ENCODE measurements around the gene TMEM161A.

The TMEM161A gene

GRCh38 chr19:19170053-19170872 lies 32.0 kb upstream of the TMEM161A start, which contains the start of gene MEF2B:
Gene MEF2B (minus strand): TSS chr19:19170263. CDS start chr19:19150735, 19,528 bp downstream.
- TF ChIP-seq, protein P1, sequence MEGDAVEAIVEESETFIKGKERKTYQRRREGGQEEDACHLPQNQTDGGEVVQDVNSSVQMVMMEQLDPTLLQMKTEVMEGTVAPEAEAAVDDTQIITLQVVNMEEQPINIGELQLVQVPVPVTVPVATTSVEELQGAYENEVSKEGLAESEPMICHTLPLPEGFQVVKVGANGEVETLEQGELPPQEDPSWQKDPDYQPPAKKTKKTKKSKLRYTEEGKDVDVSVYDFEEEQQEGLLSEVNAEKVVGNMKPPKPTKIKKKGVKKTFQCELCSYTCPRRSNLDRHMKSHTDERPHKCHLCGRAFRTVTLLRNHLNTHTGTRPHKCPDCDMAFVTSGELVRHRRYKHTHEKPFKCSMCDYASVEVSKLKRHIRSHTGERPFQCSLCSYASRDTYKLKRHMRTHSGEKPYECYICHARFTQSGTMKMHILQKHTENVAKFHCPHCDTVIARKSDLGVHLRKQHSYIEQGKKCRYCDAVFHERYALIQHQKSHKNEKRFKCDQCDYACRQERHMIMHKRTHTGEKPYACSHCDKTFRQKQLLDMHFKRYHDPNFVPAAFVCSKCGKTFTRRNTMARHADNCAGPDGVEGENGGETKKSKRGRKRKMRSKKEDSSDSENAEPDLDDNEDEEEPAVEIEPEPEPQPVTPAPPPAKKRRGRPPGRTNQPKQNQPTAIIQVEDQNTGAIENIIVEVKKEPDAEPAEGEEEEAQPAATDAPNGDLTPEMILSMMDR (IDR thresholded peaks at IDR 0.05; ENCODE audit: poor library complexity, severe bottlenecking) = no peak
- Histone ChIP-seq H3K9me3 (ENCODE audit: severe bottlenecking) (no peaks in the 10 kb centered on the region), H3K4me3 (ENCODE audit: severe bottlenecking) (no peak within 1 kb of the TSS), H3K27ac (ENCODE audit: poor library complexity, severe bottlenecking) (no peak within 1 kb of the TSS), H3K27me3 (ENCODE audit: insufficient read depth, poor library complexity, severe bottlenecking) (no peaks in the 10 kb centered on the region), H3K4me1 (ENCODE audit: insufficient read depth, poor library complexity, severe bottlenecking) (no peaks in the 10 kb centered on the region), H3K36me3 (ENCODE audit: low read depth) (peaks cover 1% of the 10 kb centered on the region; the same call in 1 of the 2 replicates)
- DNase-seq (ENCODE audit: low spot score) = no peak
- peak; percentile 81 for ATAC-seq (ENCODE audit: low read depth)

DNA sequence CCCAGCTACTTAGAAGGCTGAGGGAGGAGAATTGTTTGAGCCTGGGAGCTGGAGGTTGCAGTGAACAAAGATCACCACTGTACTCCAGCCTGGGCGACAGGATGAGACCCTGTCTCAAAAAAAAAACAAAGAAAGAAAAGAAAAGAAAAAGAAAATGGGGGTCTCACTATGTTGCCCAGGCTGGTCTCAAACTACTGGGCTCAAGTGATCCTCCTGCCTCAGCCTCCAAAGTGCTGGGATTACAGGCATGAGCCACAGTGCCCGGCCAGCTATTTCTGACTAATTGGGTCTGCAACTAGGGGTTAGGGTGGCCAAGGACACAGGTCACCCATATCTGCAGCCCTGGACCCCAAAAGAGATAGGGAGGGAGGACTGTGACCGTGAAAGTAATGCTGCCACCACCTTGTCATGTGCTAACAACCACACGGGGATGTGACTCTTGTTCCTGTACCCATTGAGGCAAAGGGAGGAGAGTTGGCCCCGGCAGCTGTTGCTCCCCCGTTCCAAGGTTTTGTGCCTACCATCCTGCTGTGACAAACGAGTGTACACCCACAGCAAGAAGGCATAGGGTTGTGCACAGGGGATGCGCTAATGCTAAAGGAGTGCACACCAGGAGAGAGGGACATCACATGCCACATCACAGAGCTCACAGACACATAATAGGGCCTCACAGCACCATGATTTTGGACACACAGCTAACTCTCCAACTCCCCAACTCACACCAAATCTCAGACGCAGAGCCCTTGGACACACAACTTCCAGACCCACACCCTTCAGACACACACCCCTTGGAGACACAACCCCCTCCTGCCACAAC lies 31.2 kb upstream of the TMEM161A start:
- Histone ChIP-seq H3K4me1 (ENCODE audit: insufficient read depth, poor library complexity, severe bottlenecking) (no peaks in the 10 kb centered on the region), H3K36me3 (ENCODE audit: low read depth) (no peaks in the 10 kb centered on the region), H3K4me3 (ENCODE audit: severe bottlenecking) (no peak overlapping the region), H3K27me3 (ENCODE audit: insufficient read depth, poor library complexity, severe bottlenecking) (no peaks in the 10 kb centered on the region), H3K9me3 (ENCODE audit: severe bottlenecking) (no peaks in the 10 kb centered on the region), H3K27ac (ENCODE audit: poor library complexity, severe bottlenecking) (no peak overlapping the region)
- DNase-seq (ENCODE audit: low spot score) = no peak
- TF ChIP-seq, protein P1 (IDR thresholded peaks at IDR 0.05; ENCODE audit: poor library complexity, severe bottlenecking) = no peak
- ATAC-seq (ENCODE audit: low read depth) = no peak

DNA sequence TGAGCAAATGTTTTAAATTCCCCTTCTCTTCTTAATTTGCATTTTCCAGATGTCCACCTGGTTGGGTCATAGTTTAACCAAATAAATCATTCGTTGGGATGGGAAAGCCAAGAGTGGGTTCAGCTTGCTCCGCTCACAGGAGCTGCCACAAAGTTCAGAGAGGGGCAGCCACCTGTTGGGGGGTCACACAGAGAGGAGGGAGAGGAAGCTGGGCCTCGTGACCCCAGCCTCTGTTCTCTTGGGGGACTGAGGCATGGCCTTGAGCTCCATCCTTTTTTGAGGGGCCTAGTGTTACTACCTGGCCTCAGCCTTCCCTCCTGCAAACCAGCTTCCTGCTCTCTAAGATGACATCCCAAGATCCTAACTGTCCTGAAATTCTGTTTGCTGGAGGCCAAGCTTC lies 29.3 kb upstream of the TMEM161A start:
- ATAC-seq (ENCODE audit: low read depth) = no peak
- Histone ChIP-seq H3K36me3 (ENCODE audit: low read depth) (no peaks in the 10 kb centered on the region), H3K4me3 (ENCODE audit: severe bottlenecking) (no peak overlapping the region), H3K27me3 (ENCODE audit: insufficient read depth, poor library complexity, severe bottlenecking) (no peaks in the 10 kb centered on the region), H3K9me3 (ENCODE audit: severe bottlenecking) (no peaks in the 10 kb centered on the region), H3K4me1 (ENCODE audit: insufficient read depth, poor library complexity, severe bottlenecking) (no peaks in the 10 kb centered on the region), H3K27ac (ENCODE audit: poor library complexity, severe bottlenecking) (no peak overlapping the region)
- no peak for DNase-seq (ENCODE audit: low spot score)
- TF ChIP-seq, protein P1 (IDR thresholded peaks at IDR 0.05; ENCODE audit: poor library complexity, severe bottlenecking) = no peak

DNA sequence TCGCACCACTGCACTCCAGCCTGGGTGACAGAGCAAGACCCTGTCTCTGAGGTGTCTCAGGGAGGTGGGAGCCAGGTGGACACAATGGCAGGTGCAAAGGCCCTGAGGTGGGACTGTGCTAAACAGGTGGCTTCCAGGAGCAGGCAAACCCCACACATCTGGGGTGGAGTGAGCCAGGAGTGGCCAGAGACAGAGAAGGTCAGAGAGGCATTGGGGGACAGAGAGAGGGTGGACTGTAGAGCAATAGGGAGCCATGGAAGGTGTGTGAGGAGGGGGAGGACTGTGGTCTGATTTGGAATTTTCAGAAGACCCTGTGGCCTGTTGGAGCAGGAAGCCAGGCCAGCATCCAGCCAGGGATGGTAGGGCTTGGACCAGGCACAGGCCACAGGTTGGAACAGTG lies 27.1 kb upstream of the TMEM161A start:
- no peak for DNase-seq (ENCODE audit: low spot score)
- no peaks in the 10 kb centered on the region for H3K27me3 ChIP-seq (ENCODE audit: insufficient read depth, poor library complexity, severe bottlenecking)
- no peaks in the 10 kb centered on the region for H3K9me3 ChIP-seq (ENCODE audit: severe bottlenecking)
- H3K4me1 ChIP-seq (ENCODE audit: insufficient read depth, poor library complexity, severe bottlenecking) = no peaks in the 10 kb centered on the region
- no peak overlapping the region for H3K27ac ChIP-seq (ENCODE audit: poor library complexity, severe bottlenecking)
- H3K36me3 ChIP-seq (ENCODE audit: low read depth) = no peaks in the 10 kb centered on the region
- no peak for ATAC-seq (ENCODE audit: low read depth)
- H3K4me3 ChIP-seq (ENCODE audit: severe bottlenecking) = no peak overlapping the region
- TF ChIP-seq, protein P1 (IDR thresholded peaks at IDR 0.05; ENCODE audit: poor library complexity, severe bottlenecking) = no peak

All from RWPE2 (cell line).